ENCODE data around the gene EREG. TPM values are rescaled to one million over a fixed set of nuclear protein-coding genes. Genes with fewer than 3 reads are reported as not detected.

Gene EREG
- total RNA-seq, 1 experiment from 2014 or later = 498 TPM

DNA sequence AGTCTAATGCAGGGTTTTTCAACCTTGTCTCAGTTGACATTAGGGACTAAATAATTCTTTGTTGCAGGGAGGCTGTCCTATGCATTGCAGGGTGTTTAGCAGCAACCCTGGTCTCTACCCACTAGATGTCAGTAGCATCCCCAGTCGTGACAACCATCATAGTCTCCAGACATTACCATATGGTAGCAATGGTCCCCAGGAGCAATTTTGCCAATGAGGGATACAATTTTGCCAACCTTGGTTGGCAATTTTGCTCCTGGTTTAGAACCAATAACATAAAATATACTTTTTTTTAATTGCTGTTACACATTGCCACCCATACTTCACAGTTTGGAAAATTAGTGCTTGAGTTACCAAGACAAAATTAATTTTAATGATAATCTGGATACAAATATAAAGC is 6.0 kb downstream of the EREG start:
- Histone ChIP-seq H3K36me3 (ENCODE audit: control insufficient read depth in 1 of 2, insufficient read depth in 2 of 2, low read length in 2 of 2) (peaks cover 8 to 54% of the 10 kb centered on the region in 2 experiments; a peak in 3 of 4 replicates), H3K9me2 (ENCODE audit: insufficient read depth) (no peaks in the 10 kb centered on the region), H2AFZ (ENCODE audit: low read depth, low read length, poor library complexity, severe bottlenecking) (no peak overlapping the region), H3K4me2 (ENCODE audit: low read length) (peak overlapping the region; percentile 84), H3K9ac (ENCODE audit: low read length) (peak overlapping the region; percentile 27), H3K9me3 (ENCODE audit: control insufficient read depth in 1 of 2, insufficient read depth in 1 of 2, low read depth in 1 of 2, low read length in 2 of 2) (no peaks in the 10 kb centered on the region), H4K20me1 (ENCODE audit: insufficient read depth) (peaks cover 8% of the 10 kb centered on the region; the same call in 1 of the 2 replicates), H3K4me1 (ENCODE audit: control insufficient read depth in 1 of 2, insufficient read depth in 2 of 2, low read length in 2 of 2) (peaks cover 83 to 98% of the 10 kb centered on the region in 2 experiments), H3K79me2 (ENCODE audit: insufficient read depth, low read length) (peaks cover 100% of the 10 kb centered on the region), H3K27ac (ENCODE audit: low read depth, low read length) (peak overlapping the region; percentile 94), H3K4me3 (replicated peaks in 1 of 2; ENCODE audit: low read depth in 1 of 2, low read length in 2 of 2) (peak overlapping the region in 1 of 2 experiments; percentile 8; a peak in 1 of 4 replicates), H3K27me3 (ENCODE audit: insufficient read depth, low read length) (no peaks in the 10 kb centered on the region)
- no TSS peak for BruUV-seq (replicated peaks)
- DNase-seq (ENCODE audit: low read depth, low spot score) (peak; percentile 70), ATAC-seq (peak; percentile 63)
- POLR2A ChIA-PET = interaction anchor here (0.7 to 3.5 kb wide), 13 partner anchors 8 to 305 kb away, joined by 3 to 17 read pairs (median 5); partner anchors contain the start of gene AREG
- intact Hi-C loops (cut with micrococcal nuclease) = loop anchor here (5.0 kb wide), 2 partner anchors 76 to 421 kb away; partner anchors contain the start of genes AREG and BTC
- TF ChIP-seq EZH2phosphoT487 (IDR thresholded peaks at IDR 0.05; ENCODE audit: borderline replicate concordance) = no peak
- no peak for TF ChIP-seq FOSL1 (IDR thresholded peaks at IDR 0.05; ENCODE audit: low read depth)
- TF ChIP-seq, protein P1, sequence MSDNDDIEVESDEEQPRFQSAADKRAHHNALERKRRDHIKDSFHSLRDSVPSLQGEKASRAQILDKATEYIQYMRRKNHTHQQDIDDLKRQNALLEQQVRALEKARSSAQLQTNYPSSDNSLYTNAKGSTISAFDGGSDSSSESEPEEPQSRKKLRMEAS (IDR thresholded peaks at IDR 0.05) = no peak
- no peak for TF ChIP-seq EGR1 (IDR thresholded peaks at IDR 0.05; ENCODE audit: low read depth)
- no peak for TF ChIP-seq SIN3A (IDR thresholded peaks at IDR 0.05; ENCODE audit: low read depth)
- TF ChIP-seq, protein P2, sequence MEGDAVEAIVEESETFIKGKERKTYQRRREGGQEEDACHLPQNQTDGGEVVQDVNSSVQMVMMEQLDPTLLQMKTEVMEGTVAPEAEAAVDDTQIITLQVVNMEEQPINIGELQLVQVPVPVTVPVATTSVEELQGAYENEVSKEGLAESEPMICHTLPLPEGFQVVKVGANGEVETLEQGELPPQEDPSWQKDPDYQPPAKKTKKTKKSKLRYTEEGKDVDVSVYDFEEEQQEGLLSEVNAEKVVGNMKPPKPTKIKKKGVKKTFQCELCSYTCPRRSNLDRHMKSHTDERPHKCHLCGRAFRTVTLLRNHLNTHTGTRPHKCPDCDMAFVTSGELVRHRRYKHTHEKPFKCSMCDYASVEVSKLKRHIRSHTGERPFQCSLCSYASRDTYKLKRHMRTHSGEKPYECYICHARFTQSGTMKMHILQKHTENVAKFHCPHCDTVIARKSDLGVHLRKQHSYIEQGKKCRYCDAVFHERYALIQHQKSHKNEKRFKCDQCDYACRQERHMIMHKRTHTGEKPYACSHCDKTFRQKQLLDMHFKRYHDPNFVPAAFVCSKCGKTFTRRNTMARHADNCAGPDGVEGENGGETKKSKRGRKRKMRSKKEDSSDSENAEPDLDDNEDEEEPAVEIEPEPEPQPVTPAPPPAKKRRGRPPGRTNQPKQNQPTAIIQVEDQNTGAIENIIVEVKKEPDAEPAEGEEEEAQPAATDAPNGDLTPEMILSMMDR (IDR thresholded peaks at IDR 0.05 in 2 of 3, conservative IDR thresholded peaks at IDR 0.05 in 1 of 3; ENCODE audit: borderline replicate concordance in 1 of 3, insufficient read depth in 1 of 3, low read depth in 2 of 3, low read length in 2 of 3) = peak in 2 of 3 experiments; percentile 73 to 87; a peak in 4 of 6 replicates
- TF ChIP-seq POLR2AphosphoS5 (IDR thresholded peaks at IDR 0.05; ENCODE audit: low read depth, low read length) = peak; percentile 91
- no peak for TF ChIP-seq POLR2A (IDR thresholded peaks at IDR 0.05; ENCODE audit: borderline replicate concordance, extremely low read depth, insufficient read depth, insufficient read length)
- TF ChIP-seq SP1 (IDR thresholded peaks at IDR 0.05; ENCODE audit: low read depth) = no peak
- TF ChIP-seq YY1 (IDR thresholded peaks at IDR 0.05; ENCODE audit: extremely low read depth, insufficient replicate concordance, low read depth, low read length) = peak; percentile 31
- TF ChIP-seq RAD21 (IDR thresholded peaks at IDR 0.05; ENCODE audit: low read depth) = no peak
- CTCF ChIA-PET = interaction anchor here (0.6 to 2.0 kb wide), 7 partner anchors 10 to 305 kb away, joined by 3 to 4 read pairs (median 3); no protein-coding TSS in a partner anchor
- RAD21 ChIA-PET (ENCODE audit: low non-redundant PET in 1 of 2, low total read pairs in 2 of 2, uncharacterized antibody in 2 of 2, unreplicated experiment in 2 of 2) = no interaction called here

Data from HCT116 (cell line).